ENCODE results near the gene CD9.
"Not testable (repeated sequence)": the region's sequence is repeated elsewhere in the genome, so short reads cannot be mapped to it uniquely, and the experiment has no call there.

CD9 gene

DNA sequence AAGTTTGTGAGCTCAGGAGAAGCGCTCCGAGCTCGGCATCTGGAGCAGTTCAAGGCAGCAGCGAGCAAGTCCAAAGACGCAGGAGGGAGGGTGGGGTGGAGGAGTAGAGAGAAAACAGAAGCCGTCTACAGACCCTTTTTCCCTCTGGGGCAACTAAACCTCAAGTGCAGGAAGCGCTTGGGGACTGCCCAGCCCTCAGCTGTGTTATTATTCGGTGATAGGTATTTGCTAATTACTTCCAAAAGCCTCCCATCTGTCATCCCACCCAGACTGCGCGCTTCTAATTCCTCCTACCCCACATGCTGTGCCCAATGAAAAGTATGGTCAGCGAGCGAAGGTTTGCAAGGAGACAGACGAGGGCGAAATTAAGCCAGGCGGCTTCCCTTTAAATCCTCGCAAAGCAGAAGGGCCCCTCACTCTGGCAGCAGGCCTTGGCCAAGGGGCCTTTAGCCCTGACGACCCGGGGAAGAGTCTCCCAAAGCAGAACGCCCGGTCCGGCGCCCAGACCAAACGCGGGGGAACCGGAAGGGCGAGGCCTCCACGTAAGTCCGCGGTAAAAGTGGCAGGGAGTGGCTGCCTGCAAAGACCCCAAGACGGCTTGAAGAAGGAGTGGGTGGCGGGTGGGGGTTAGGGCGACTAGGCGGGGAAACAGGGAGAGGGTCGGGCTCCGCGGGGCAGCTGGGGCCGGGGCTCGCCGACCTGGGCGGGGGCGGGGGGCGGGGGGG is 507 bp upstream of the CD9 start:
- DNase-seq (ENCODE audit: low spot score): no peak

GRCh38 chr12:6201213-6201608 is 1.0 kb downstream of the CD9 start:
- DNase-seq (ENCODE audit: low spot score): no peak

- no peak for DNase-seq (ENCODE audit: low spot score)
Measured at GRCh38 chr12:6201826-6202225, 1.6 kb downstream of the CD9 start.

DNA sequence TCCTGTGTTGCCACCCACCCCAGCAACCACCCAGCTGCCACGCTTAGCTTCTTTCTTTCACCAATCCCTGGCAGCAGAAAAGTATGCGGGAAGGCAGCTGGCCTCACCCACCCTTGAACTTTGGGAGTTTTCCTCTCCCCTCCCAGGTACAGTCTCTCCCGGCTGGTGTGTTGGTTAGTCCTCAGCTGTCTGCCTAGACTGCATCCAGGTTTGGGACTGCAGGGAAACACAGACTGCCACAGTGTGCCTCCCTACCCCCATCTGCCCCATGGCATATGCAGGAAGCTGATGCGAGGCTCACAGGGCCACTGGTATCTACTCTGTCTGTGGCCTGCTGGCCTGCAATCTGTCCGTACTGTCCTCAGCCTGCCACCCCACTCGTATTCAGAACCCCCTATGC is 2.1 kb downstream of the CD9 start:
- no peak for DNase-seq (ENCODE audit: low spot score)

GRCh38 chr12:6202846-6203245 is 2.6 kb downstream of the CD9 start:
- no peak for DNase-seq (ENCODE audit: low spot score)

DNA sequence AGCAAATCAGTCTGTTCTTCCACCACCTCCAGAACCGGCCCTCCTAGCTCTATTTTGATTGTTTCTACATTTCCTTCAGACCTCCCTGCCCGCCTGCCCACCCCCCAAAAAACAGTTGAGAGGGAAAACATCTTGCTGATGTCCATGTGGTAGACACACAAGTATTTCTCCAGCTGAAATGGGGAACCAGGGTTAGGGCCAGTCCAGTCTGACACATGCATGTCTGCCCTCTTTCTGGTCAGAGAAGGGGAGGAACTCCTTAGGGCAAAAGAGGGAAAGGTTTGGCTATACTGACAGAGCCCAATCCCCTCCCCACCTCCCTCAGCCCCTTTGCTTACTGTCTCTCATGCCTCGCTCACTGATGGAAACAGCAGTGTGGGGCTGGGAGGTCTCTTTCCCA is 3.4 kb downstream of the CD9 start:
- DNase-seq (ENCODE audit: low spot score): no peak

DNA sequence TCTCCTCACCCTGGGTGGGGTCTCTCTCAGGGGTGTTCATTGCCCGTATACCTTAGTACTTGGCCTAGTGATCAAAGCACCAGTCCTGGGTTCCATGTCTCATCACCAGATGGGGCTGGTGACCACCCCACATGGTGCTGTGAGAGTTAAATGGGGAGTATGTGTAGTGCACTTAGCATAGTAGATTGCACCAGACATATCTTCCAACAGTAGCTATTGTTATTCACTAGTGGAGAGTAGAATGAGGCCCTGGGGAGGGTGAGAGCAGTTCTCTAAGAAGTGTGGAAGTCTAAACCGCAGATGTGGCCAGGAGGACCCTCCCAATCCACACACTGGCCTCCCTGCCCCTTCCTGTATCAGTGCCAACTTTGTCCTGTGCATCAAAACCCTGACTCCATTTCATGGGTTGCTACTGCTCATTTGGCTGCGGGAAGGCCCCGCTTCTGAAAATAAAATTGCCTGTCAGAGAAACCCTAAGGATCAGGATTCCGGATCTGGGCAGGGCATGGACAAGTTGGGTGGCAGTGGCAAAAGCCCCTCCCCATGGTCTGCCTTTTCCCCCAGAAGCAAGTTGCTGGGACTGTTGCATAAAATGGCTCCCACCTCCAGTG is 4.4 kb downstream of the CD9 start:
- DNase-seq (ENCODE audit: low spot score): no peak

- no peak for DNase-seq (ENCODE audit: low spot score)
Measured at GRCh38 chr12:6205144-6205539, 4.9 kb downstream of the CD9 start.

DNA sequence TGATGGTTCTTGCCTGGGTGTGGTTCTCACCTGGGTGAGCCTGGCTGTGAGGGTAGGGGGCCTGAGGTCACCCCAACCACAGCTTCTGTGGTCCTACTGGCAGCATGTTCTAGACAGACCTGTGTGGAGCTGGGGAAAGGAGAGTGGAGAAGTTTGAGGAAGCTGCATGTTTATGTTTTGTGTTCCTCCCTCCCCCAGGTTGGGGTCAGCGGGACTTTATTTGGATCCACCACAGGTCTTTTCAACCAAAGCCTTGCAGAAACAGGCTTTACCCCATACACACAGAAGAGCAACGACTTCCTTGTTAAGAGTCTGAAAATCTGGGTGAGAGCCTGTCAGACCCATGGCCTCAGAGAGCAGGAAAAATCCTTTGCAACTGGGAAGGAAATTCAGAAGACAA is 5.6 kb downstream of the CD9 start:
- no peak for DNase-seq (ENCODE audit: low spot score)

- no peak for DNase-seq (ENCODE audit: low spot score)
Measured at GRCh38 chr12:6206327-6206726, 6.1 kb downstream of the CD9 start.

- DNase-seq (ENCODE audit: low spot score): no peak
Measured at GRCh38 chr12:6207259-6207925, 7.2 kb downstream of the CD9 start.

DNA sequence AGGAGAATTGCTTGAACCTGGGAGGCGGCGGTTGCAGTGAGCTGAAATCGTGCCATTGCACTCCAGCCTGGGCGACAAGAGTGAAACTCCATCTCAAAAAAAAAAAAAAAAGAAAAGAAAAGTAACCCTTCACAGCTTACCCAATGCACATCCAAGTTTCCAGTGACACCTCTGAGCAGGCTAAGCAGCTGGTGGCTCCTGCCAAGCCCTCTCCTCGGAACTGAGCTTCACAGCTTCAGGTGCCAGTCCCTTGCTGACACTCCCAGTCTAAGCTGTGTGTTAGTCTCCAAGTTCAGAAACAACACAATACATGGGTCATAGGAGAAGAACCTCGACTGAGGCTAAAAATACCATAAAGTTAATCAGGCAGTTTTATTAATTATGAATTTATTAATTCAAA is 7.9 kb downstream of the CD9 start:
- DNase-seq (ENCODE audit: low spot score): no peak

GRCh38 chr12:6209428-6209827 is 9.2 kb downstream of the CD9 start:
- not testable (repeated sequence) for DNase-seq (ENCODE audit: low spot score)

DNA sequence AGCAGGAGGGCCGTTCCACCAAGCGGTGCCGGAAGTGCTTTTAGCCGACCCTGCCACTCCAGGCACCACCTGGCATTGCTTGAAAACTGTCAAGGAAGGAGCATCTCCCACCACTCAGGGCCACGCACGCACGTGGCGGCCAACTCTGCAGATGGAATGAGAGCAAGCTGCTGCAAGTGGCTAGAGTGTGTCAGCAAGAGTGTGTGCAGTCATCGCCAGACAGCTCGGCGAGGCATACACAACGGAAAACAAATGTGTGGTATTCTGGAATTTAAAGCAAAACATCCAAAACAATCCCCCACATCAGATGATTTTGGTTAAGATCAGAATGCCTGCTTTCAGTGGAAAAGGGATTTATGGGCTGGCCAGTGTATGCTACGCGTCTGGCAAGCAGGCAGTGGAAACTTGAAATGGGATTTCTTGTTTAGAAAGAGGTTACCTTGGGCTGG is 11.2 kb downstream of the CD9 start:
- no peak for DNase-seq (ENCODE audit: low spot score)

- DNase-seq (ENCODE audit: low spot score): no peak
Measured at GRCh38 chr12:6212086-6212485, 11.9 kb downstream of the CD9 start.

- no peak for DNase-seq (ENCODE audit: low spot score)
Measured at GRCh38 chr12:6213969-6214368, 13.8 kb downstream of the CD9 start.

DNA sequence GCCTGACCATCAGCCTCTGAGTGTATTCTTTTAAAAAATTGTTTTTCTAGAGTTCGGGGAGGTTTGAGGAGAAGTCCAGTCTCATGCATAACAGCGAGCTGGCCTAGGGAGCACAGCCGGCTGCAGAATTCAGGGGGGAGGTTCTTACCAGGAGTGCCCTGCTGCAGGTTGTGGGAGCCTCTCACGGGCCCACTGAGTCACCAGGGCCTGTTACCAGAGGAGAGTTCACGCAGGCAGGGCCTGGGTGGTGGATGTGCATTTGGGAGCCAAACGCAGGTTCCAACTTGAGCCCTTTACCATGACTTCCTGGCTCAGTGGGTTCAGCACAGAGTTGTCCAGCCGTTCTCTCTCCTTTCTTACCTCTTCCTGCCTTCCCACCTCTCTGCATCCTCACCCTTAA is 14.4 kb downstream of the CD9 start:
- DNase-seq (ENCODE audit: low spot score): no peak

DNA sequence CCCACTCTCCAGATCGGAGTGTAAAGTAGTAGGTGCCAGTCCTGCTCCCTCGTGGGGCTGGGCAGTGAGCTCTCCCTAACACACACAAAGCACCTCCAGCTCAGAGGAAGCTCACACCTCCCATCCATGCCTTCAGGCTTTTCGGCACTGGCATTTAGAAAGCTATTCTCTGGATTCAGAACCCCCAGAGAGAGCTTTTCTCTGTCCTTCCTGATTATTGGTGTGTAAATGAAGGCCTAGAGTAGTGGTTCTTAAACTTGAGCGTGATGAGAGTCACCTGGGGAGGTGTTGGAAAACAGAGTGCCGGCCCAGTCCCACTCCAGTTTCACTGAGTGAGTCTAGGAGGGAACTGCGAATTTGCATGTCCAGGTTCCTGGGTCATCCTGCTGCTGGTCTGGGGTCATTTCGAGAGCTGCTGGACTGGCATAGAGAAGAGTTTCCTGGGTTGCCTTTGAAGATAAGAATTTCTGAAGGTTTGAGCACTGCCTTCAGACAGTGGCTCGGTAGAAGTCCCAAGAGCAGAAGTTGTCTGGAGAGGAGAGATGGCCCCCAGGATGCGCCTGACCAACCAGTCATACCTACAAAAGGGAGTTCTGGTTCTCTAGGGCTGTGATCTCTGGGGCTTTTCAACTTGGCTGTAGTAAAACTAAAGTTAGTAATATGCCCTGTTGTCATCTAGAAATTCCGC is 15.1 kb downstream of the CD9 start:
- DNase-seq (ENCODE audit: low spot score): no peak

DNA sequence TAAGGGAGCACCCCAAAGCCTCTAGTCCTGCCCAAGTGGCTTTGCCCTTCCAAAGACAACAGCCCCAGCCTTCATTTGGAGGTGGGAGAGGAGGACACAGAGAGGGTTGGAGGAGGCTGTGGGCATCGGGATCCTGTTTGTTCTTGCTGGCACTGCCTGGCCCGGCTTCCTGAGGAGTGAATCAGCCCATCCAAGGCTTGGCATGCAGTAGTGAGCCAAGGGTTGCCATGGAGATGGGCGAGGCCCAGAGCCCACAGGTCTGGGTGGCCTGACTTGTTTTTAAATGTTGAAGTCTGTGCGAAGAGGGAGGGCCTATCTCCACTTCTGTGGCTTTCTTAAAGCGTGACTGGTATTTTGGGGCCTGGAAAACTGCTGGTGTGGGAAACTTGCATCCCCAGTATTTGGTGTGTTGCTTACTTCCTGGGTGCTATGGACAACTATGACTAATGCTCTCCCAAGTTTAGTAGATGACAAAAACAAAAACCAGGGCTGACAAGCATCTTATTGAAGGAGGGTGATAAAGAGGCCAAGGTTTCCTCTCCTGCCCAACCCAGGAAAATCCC is 15.8 kb downstream of the CD9 start:
- DNase-seq (ENCODE audit: low spot score): no peak

- no peak for DNase-seq (ENCODE audit: low spot score)
Measured at GRCh38 chr12:6216581-6216980, 16.4 kb downstream of the CD9 start.

DNA sequence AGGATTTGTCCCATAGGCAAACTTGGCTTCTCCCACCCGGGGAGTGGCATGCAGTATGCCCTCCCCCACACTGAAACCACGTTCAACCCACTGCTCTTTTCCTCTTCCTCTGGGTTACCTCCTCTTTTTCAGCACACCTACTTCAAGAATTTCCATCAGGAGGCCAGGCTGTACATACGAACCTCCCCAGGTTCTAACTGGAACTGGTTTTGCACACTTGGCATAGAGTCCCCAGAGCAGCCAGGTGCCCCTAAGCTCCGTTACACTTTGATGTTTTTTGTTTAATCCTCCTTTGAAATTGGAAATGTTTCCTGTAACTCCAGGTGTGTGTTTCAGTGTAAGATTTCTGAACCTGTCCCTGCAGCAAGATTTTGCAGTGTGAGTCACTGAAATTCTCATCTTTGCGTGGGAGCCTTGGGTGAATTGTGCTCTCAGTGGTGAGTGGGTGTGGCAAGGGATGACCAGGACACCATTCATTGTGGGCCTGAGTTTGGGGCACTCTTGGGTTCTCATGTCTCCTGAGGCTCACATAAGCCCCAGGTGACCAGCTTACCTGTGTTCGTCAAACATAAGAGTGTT is 18.2 kb downstream of the CD9 start:
- DNase-seq (ENCODE audit: low spot score): no peak

- DNase-seq (ENCODE audit: low spot score): no peak
Measured at GRCh38 chr12:6219980-6220379, 19.8 kb downstream of the CD9 start.
